Activated B cell treated with CpG ODN at 0.5 μM for 24 hours (primary cell): Measurements from ENCODE around the gene POMGNT1. TPM values are rescaled to one million over a fixed set of nuclear protein-coding genes. Genes with fewer than 3 reads are reported as not detected.

Experiments used
- ATAC-seq: fragments of 200-7000 bp; cut with Tn5 transposase; one replicate; pipeline ENCODE4 v1.10.0; 2021; ENCODE audit warnings: low read depth, mild to moderate bottlenecking, moderate library complexity
- CTCF ChIA-PET: fragments of 350-600 bp; sonication (Branson Sonifier 250); formaldehyde crosslinking; loops from one replicate; lab custom pipeline; 2021; ENCODE audit warnings: antibody characterized with exemption; lab: Charles Lee
- POLR2A ChIA-PET: fragments of 350-600 bp; sonication (Branson Sonifier 250); formaldehyde crosslinking; loops from one replicate; lab custom pipeline; 2021; ENCODE audit warnings: antibody characterized with exemption; lab: Charles Lee
- DNase-seq: peaks from one replicate; pipeline ENCODE4 v3.0.0; 2022
- H3K27ac Mint-ChIP-seq: one replicate; pipeline ENCODE4 v1.8.0; 2020; ENCODE audit warnings: mixed read lengths
- H3K27me3 Mint-ChIP-seq: one replicate; pipeline ENCODE4 v1.8.0; 2021; ENCODE audit warnings: mixed read lengths
- H3K36me3 Mint-ChIP-seq: one replicate; pipeline ENCODE4 v1.8.0; 2021; ENCODE audit warnings: low read depth, mixed read lengths
- H3K4me1 Mint-ChIP-seq: one replicate; pipeline ENCODE4 v1.8.0; 2021; ENCODE audit warnings: mixed read lengths
- H3K4me3 Mint-ChIP-seq: one replicate; pipeline ENCODE4 v1.8.0; 2020; ENCODE audit warnings: mild to moderate bottlenecking, mixed read lengths
- H3K9me3 Mint-ChIP-seq: one replicate; pipeline ENCODE4 v1.8.0; 2020; ENCODE audit warnings: mixed read lengths
- CTCF ChIP-seq: fragments of 200-600 bp; IDR thresholded peaks from one replicate; pipeline ENCODE4 v1.8.0; 2022; ENCODE audit warnings: antibody characterized with exemption, mild to moderate bottlenecking
- intact Hi-C: fragments of 100-400 bp; cut with micrococcal nuclease; formaldehyde crosslinking; loops from one replicate; pipeline ENCODE4 v1.15.1; 2024
- total RNA-seq: library from RNA; stranded (reverse); gene quantifications from 2 replicates; pipeline ENCODE4 v1.2.3, GENCODE V29; 2022

The POMGNT1 gene
- total RNA-seq, 1 donor from 2014 or later = 39.5 TPM

DNA sequence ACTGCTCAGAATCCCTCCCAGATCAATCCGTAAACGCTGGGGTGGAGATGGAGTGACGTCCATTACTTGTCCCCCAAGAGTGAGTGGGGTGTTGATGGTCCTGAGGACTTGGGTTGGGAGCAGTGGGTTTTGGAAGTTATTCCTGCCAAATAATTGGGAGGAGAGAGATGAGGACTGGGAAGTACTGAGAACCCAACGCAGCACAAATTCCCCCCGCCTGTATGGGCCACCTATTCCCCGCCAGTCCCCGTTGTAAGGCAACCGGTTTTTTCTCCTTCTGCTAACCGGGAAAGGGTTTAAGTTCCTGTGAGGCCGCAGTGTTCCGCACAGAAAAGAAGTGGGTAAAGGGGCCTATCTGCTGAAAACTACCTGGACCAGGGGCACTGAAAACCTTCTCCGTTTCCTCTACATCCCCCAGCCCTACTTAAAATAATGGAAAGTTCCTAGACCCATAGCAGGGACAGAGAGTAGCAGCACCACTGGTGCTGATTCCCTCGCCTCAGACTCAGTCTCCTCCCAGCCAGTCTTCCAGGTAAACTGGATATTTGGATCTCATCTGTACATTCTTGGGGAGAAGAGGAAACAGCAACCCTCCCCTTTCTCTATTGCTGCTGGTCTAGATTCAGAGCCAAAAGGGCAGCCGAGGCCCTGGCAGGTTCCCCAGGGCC, 5.6 kb upstream of the POMGNT1 start:
- ChIA-PET CTCF (no interaction called here), POLR2A (interaction anchor here (0.6 kb wide), 1 partner anchor 99 kb away, joined by 3 read pairs; the partner anchor contains the start of gene LRRC41)
- H3K9me3 Mint-ChIP-seq = no peaks in the 10 kb centered on the region
- DNase-seq = no peak
- H3K4me1 Mint-ChIP-seq = peaks cover 20% of the 10 kb centered on the region
- ATAC-seq = no peak
- H3K36me3 Mint-ChIP-seq = peaks cover 3% of the 10 kb centered on the region
- no peak overlapping the region for H3K27ac Mint-ChIP-seq
- H3K27me3 Mint-ChIP-seq = peaks cover 4% of the 10 kb centered on the region
- no peak for TF ChIP-seq CTCF
- H3K4me3 Mint-ChIP-seq = peak overlapping the region; percentile 79
- intact Hi-C loops = no loop called here

- TF ChIP-seq CTCF = no peak
- ATAC-seq (no peak), DNase-seq (no peak)
- ChIA-PET CTCF (interaction anchor here (0.6 to 0.8 kb wide), 2 partner anchors 24 to 25 kb away, joined by 3 read pairs; no protein-coding TSS in a partner anchor), POLR2A (interaction anchor here (0.6 to 1.7 kb wide), 2 partner anchors 141 to 209 kb away, joined by 3 to 6 read pairs; partner anchors contain the start of gene NSUN4)
- Mint-ChIP-seq H3K27me3 (peaks cover 4% of the 10 kb centered on the region), H3K4me1 (peaks cover 30% of the 10 kb centered on the region), H3K27ac (no peak overlapping the region), H3K4me3 (peak overlapping the region; percentile 53), H3K36me3 (peaks cover 17% of the 10 kb centered on the region), H3K9me3 (no peaks in the 10 kb centered on the region)
- intact Hi-C loops = loop anchor here (2.0 kb wide), 1 partner anchor 24 kb away; no protein-coding TSS in a partner anchor
Observed at GRCh38 chr1:46199233-46199749, 1.1 kb upstream of the POMGNT1 start.

GRCh38 chr1:46197560-46197963, 672 bp downstream of the POMGNT1 start:
- peaks cover 16% of the 10 kb centered on the region for H3K4me1 Mint-ChIP-seq
- no peak for TF ChIP-seq CTCF
- DNase-seq (no peak), ATAC-seq (no peak)
- H3K9me3 Mint-ChIP-seq = no peaks in the 10 kb centered on the region
- peak overlapping the region; percentile 30 for H3K27ac Mint-ChIP-seq
- ChIA-PET CTCF (no interaction called here), POLR2A (interaction anchor here (1.4 kb wide), 1 partner anchor 512 kb away, joined by 5 read pairs; the partner anchor contains the start of gene GPBP1L1)
- peaks cover 30% of the 10 kb centered on the region for H3K36me3 Mint-ChIP-seq
- intact Hi-C loops = no loop called here
- H3K27me3 Mint-ChIP-seq = peaks cover under 1% of the 10 kb centered on the region
- H3K4me3 Mint-ChIP-seq = peak overlapping the region; percentile 84

GRCh38 chr1:46196609-46197008, 1.6 kb downstream of the POMGNT1 start:
- no peaks in the 10 kb centered on the region for H3K9me3 Mint-ChIP-seq
- no peaks in the 10 kb centered on the region for H3K27me3 Mint-ChIP-seq
- no peak overlapping the region for H3K27ac Mint-ChIP-seq
- H3K4me1 Mint-ChIP-seq = peaks cover 15% of the 10 kb centered on the region
- intact Hi-C loops = no loop called here
- no peak for ATAC-seq
- DNase-seq = no peak
- POLR2A ChIA-PET = no interaction called here
- peak overlapping the region; percentile 84 for H3K4me3 Mint-ChIP-seq
- CTCF ChIA-PET = interaction anchor here (0.9 kb wide), 1 partner anchor 27 kb away, joined by 3 read pairs; no protein-coding TSS in a partner anchor
- TF ChIP-seq CTCF = no peak
- peaks cover 39% of the 10 kb centered on the region for H3K36me3 Mint-ChIP-seq

DNA sequence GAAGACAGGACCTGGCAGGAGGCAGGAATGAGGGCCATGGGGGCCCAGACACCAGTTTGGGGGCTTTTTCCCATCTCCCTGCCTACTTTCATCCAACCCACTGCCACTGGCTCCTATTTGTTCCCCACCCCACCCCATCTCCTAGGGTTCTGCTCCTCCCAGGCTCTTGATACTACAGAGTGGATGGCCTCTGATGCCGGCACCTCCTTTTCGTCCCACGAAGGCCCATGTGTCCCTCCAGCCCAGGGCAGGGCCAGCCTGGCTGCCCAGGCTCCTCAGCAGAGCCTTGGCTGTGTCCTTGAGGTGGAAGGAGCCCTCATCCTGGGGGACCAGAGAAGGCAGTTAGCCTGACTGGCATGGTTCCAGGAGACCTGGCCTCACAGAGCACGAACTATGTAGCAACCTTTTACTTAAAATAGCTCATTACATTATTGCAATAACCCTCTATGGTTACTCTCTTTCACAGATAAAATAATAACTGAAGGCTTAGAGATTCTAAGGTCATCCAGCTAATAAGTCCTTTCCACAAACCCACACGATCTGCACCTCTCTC, 3.5 kb downstream of the POMGNT1 start:
- ChIA-PET CTCF (no interaction called here), POLR2A (interaction anchor here (0.7 kb wide), 1 partner anchor 375 kb away, joined by 3 read pairs; no protein-coding TSS in a partner anchor)
- Mint-ChIP-seq H3K27me3 (no peaks in the 10 kb centered on the region), H3K4me3 (no peak overlapping the region), H3K27ac (no peak overlapping the region), H3K9me3 (no peaks in the 10 kb centered on the region), H3K36me3 (peaks cover 49% of the 10 kb centered on the region), H3K4me1 (peaks cover 15% of the 10 kb centered on the region)
- ATAC-seq = no peak
- no peak for TF ChIP-seq CTCF
- no peak for DNase-seq
- intact Hi-C loops = no loop called here
